Neuronal stem cell (in vitro differentiated cells): Measurements from ENCODE around the gene CDH23.

Experiments
- DNase-seq: peaks from one replicate; pipeline ENCODE4 v3.0.0-alpha.2; 2013; ENCODE audit warnings: low spot score
- H2AFZ ChIP-seq: one replicate; pipeline ENCODE4 v1.6.1; 2013; ENCODE audit warnings: mild to moderate bottlenecking, low read length, inconsistent platforms
- H2AK5ac ChIP-seq: 2 replicates; pipeline ENCODE4 v1.6.1; 2013; ENCODE audit warnings: low read depth, mild to moderate bottlenecking, inconsistent platforms, low read length, moderate library complexity, mixed read lengths
- H2BK120ac ChIP-seq: 2 replicates; pipeline ENCODE4 v1.6.1; 2013; ENCODE audit warnings: low read depth, mild to moderate bottlenecking, inconsistent platforms, low read length, moderate library complexity, mixed read lengths
- H2BK12ac ChIP-seq: one replicate; pipeline ENCODE4 v1.6.1; 2013; ENCODE audit warnings: low read length, inconsistent platforms
- H2BK15ac ChIP-seq: 2 replicates; pipeline ENCODE4 v1.6.1; 2013; ENCODE audit warnings: mild to moderate bottlenecking, low read length, inconsistent platforms, mixed read lengths
- H2BK5ac ChIP-seq: one replicate; pipeline ENCODE4 v1.6.1; 2013; ENCODE audit warnings: inconsistent platforms, mild to moderate bottlenecking, low read length, moderate library complexity
- H3K14ac ChIP-seq: one replicate; pipeline ENCODE4 v1.6.1; 2013; ENCODE audit warnings: low read length, inconsistent platforms
- H3K18ac ChIP-seq: 2 replicates; pipeline ENCODE4 v1.6.1; 2013; ENCODE audit warnings: low read length, inconsistent platforms
- H3K23ac ChIP-seq: 2 replicates; pipeline ENCODE4 v1.6.1; 2013; ENCODE audit warnings: low read depth, mild to moderate bottlenecking, mixed read lengths, low read length, inconsistent platforms; ENCODE audit not compliant: poor library complexity
- H3K27ac ChIP-seq: replicated peaks from 3 replicates; pipeline ENCODE4 v1.5.1; 2013; ENCODE audit warnings: low read length, inconsistent platforms
- H3K27me3 ChIP-seq, 3 experiments: 2 replicates each; pipeline ENCODE4 v1.6.1; 2013; ENCODE audit warnings: low read length in 3 of 3, mild to moderate bottlenecking in 2 of 3, inconsistent platforms in 1 of 3, low read depth in 1 of 3, mixed read lengths in 1 of 3, moderate library complexity in 1 of 3; ENCODE audit not compliant: control insufficient read depth in 3 of 3, insufficient read depth in 3 of 3
- H3K36me3 ChIP-seq, 2 donors: replicated peaks in 1 of 2; 2 replicates each; pipeline ENCODE4 v1.6.1; 2013; ENCODE audit warnings: low read length in 2 of 2; ENCODE audit not compliant: control insufficient read depth in 2 of 2, insufficient read depth in 2 of 2
- H3K4ac ChIP-seq: 2 replicates; pipeline ENCODE4 v1.6.1; 2013; ENCODE audit warnings: inconsistent platforms, mild to moderate bottlenecking, low read length, moderate library complexity
- H3K4me1 ChIP-seq, 2 donors: 1 replicate in 1 of 2; 2 replicates in 1 of 2; pipeline ENCODE4 v1.6.1; 2013; ENCODE audit warnings: low read length in 2 of 2, low read depth in 1 of 2; ENCODE audit not compliant: control insufficient read depth in 2 of 2, insufficient read depth in 1 of 2
- H3K4me2 ChIP-seq: one replicate; pipeline ENCODE4 v1.6.1; 2013; ENCODE audit warnings: mild to moderate bottlenecking, low read length, inconsistent platforms; ENCODE audit not compliant: insufficient read depth, poor library complexity, severe bottlenecking
- H3K4me3 ChIP-seq, 2 donors: 2 replicates each; pipeline ENCODE4 v1.5.1; 2013; ENCODE audit warnings: low read length in 2 of 2, mild to moderate bottlenecking in 2 of 2, inconsistent platforms in 1 of 2, moderate library complexity in 1 of 2
- H3K79me1 ChIP-seq: one replicate; pipeline ENCODE4 v1.6.1; 2013; ENCODE audit warnings: low read depth, mild to moderate bottlenecking, inconsistent platforms, low read length, moderate library complexity
- H3K9ac ChIP-seq: one replicate; pipeline ENCODE4 v1.6.1; 2013; ENCODE audit warnings: mild to moderate bottlenecking, low read depth, low read length, inconsistent platforms; ENCODE audit not compliant: poor library complexity
- H3K9me3 ChIP-seq, 2 donors: replicated peaks in 1 of 2; 2 replicates each; pipeline versions ENCODE3 to v1.6.1; 2013; ENCODE audit warnings: low read length in 2 of 2, mild to moderate bottlenecking in 2 of 2, inconsistent platforms in 1 of 2, low read depth in 1 of 2, mixed read lengths in 1 of 2, moderate library complexity in 1 of 2; ENCODE audit not compliant: control insufficient read depth in 2 of 2, insufficient read depth in 1 of 2
- H4K8ac ChIP-seq: one replicate; pipeline ENCODE4 v1.6.1; 2013; ENCODE audit warnings: low read depth, mild to moderate bottlenecking, inconsistent platforms, low read length, moderate library complexity
- H4K91ac ChIP-seq: one replicate; pipeline ENCODE4 v1.6.1; 2013; ENCODE audit warnings: low read length, low read depth, mild to moderate bottlenecking, inconsistent platforms; ENCODE audit not compliant: poor library complexity
- WGBS, 2 donors: extraction: QIAGEN DNeasy Blood & Tissue Kit; methylation state at CpG; one replicate each; pipeline ENCODE4 v1.1.7; 2013; ENCODE audit warnings: missing lambda C conversion rate in 2 of 2, mixed read lengths in 1 of 2; ENCODE audit not compliant: insufficient read length in 2 of 2, insufficient replicate concordance in 1 of 2; ENCODE audit errors: extremely low coverage in 2 of 2; 5-methylcytosine and 5-hydroxymethylcytosine counted together

CDH23 gene

GRCh38 chr10:71435571-71436267, 39.0 kb downstream of the CDH23 start:
- Histone ChIP-seq H3K4me3 (no peak overlapping the region), H3K23ac (no peak overlapping the region), H4K8ac (no peak overlapping the region), H2BK5ac (no peak overlapping the region), H3K79me1 (no peaks in the 10 kb centered on the region), H3K27ac (no peak overlapping the region), H2BK15ac (no peak overlapping the region), H3K4me2 (no peak overlapping the region), H3K36me3 (no peaks in the 10 kb centered on the region), H2BK12ac (no peak overlapping the region), H3K4me1 (peaks cover 4% of the 10 kb centered on the region in 2 donors), H3K4ac (no peak overlapping the region), H3K9me3 (no peaks in the 10 kb centered on the region), H3K18ac (no peak overlapping the region), H2BK120ac (no peak overlapping the region), H3K9ac (no peak overlapping the region), H2AK5ac (peak overlapping the region; percentile 9), H2AFZ (no peak overlapping the region), H3K14ac (no peak overlapping the region), H4K91ac (no peak overlapping the region), H3K27me3 (peaks cover 0 to 4% (median 0%) of the 10 kb centered on the region in 3 experiments)
- WGBS, 2 donors: no CpG with 5 or more reads among the region's 6 CpGs
- DNase-seq: no peak

DNA sequence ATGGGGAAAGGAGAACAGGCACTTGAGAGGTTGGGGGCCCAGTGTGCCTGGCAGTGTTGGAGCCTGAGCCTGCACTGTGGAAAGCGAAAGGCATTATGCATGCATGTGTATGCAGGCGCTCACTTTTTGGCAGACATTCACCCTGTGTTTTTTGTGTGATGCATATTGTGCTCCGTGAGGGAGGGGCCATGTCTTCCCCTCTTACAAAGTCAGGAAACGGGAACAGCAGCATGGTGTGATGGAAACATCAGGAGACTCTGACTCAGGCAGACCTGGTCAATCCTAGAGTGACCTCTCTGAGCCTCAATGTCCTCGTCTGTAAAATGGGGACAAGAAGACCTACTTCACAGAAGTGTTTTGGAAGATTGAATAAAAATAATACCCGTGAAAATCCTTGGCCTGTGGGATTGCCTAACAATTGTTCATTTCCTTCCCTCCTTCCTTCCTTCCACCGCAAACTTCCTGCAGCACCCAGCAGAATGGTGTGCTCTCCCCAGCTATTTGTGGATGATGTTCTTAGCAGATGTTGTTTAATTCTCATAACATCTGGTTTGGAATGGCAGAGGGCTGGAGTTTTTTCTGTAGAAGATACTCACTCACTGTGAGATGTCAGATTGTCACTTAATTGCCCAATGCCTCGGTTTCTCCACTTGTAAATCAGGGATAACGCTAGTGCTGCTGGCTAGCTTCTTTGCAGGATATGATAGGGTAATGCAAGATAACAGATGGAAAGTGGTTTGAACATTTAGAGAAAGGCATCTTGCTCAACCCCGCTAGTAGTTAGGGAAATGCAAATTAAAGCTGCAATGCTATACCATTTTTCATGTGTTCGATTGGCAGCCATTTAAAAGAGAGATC, 39.8 kb downstream of the CDH23 start:
- Histone ChIP-seq H2BK12ac (no peak overlapping the region), H3K79me1 (no peaks in the 10 kb centered on the region), H2AK5ac (peak overlapping the region; percentile 9), H3K18ac (no peak overlapping the region), H3K4me3 (no peak overlapping the region), H4K91ac (no peak overlapping the region), H2BK120ac (no peak overlapping the region), H2BK5ac (no peak overlapping the region), H2BK15ac (no peak overlapping the region), H3K27me3 (peaks cover 0 to 4% (median 0%) of the 10 kb centered on the region in 3 experiments), H3K4ac (no peak overlapping the region), H3K4me2 (no peak overlapping the region), H3K23ac (no peak overlapping the region), H3K9ac (no peak overlapping the region), H3K14ac (no peak overlapping the region), H4K8ac (no peak overlapping the region), H3K4me1 (peaks cover 2 to 4% of the 10 kb centered on the region in 2 donors), H3K9me3 (no peaks in the 10 kb centered on the region), H3K27ac (no peak overlapping the region), H3K36me3 (no peaks in the 10 kb centered on the region), H2AFZ (no peak overlapping the region)
- no peak for DNase-seq
- WGBS, 2 donors: no CpG with 5 or more reads among the region's 11 CpGs

- no peak overlapping the region for H3K9ac ChIP-seq
- H3K4me1 ChIP-seq: no peaks in the 10 kb centered on the region
- H3K23ac ChIP-seq: no peak overlapping the region
- no peak overlapping the region for H2AFZ ChIP-seq
- no peak overlapping the region for H2BK5ac ChIP-seq
- H2BK12ac ChIP-seq: no peak overlapping the region
- no peak for DNase-seq
- no peak overlapping the region for H3K27ac ChIP-seq
- no peak overlapping the region for H3K4ac ChIP-seq
- H4K8ac ChIP-seq: no peak overlapping the region
- no peak overlapping the region for H4K91ac ChIP-seq
- peaks cover 0 to 5% (median 0%) of the 10 kb centered on the region in 3 experiments for H3K27me3 ChIP-seq
- no peak overlapping the region for H2AK5ac ChIP-seq
- H3K14ac ChIP-seq: no peak overlapping the region
- no peak overlapping the region for H3K4me2 ChIP-seq
- no peaks in the 10 kb centered on the region for H3K9me3 ChIP-seq
- no peak overlapping the region for H2BK15ac ChIP-seq
- H3K4me3 ChIP-seq: no peak overlapping the region
- no peak overlapping the region for H2BK120ac ChIP-seq
- H3K79me1 ChIP-seq: no peaks in the 10 kb centered on the region
- no peak overlapping the region for H3K18ac ChIP-seq
- H3K36me3 ChIP-seq: no peaks in the 10 kb centered on the region
- WGBS, 2 donors: no CpG with 5 or more reads among the region's 4 CpGs
These were observed 40.9 kb downstream of the CDH23 start for GRCh38 chr10:71437537-71438092.

- Histone ChIP-seq H3K27me3 (peaks cover 0 to 13% (median 0%) of the 10 kb centered on the region in 3 experiments), H3K36me3 (no peaks in the 10 kb centered on the region)
These were observed 42.0 kb downstream of the CDH23 start for GRCh38 chr10:71438761-71439160.

More at GRCh38 chr10:71438761-71439160, 42.0 kb downstream of the CDH23 start:
- H3K4me2 ChIP-seq: no peak overlapping the region
- no peak overlapping the region for H2BK120ac ChIP-seq
- no peak overlapping the region for H2AK5ac ChIP-seq
- no CpG with 5 or more reads among the region's 3 CpGs for WGBS, 2 donors
- H3K27ac ChIP-seq: no peak overlapping the region
- H4K8ac ChIP-seq: no peak overlapping the region
- no peak overlapping the region for H3K14ac ChIP-seq
- H2BK5ac ChIP-seq: no peak overlapping the region
- no peak overlapping the region for H3K4ac ChIP-seq
- H3K4me3 ChIP-seq: no peak overlapping the region
- H4K91ac ChIP-seq: no peak overlapping the region
- no peak overlapping the region for H2BK12ac ChIP-seq
- H3K4me1 ChIP-seq: peaks cover 0 to 4% of the 10 kb centered on the region in 2 donors
- no peak for DNase-seq
- H2AFZ ChIP-seq: no peak overlapping the region
- no peak overlapping the region for H3K18ac ChIP-seq
- no peak overlapping the region for H3K9ac ChIP-seq
- no peaks in the 10 kb centered on the region for H3K9me3 ChIP-seq
- no peak overlapping the region for H2BK15ac ChIP-seq
- peak overlapping the region; percentile 11 for H3K23ac ChIP-seq
- H3K79me1 ChIP-seq: no peaks in the 10 kb centered on the region
